ENCODE data around the gene PALM3. TPM values are rescaled to one million over a fixed set of nuclear protein-coding genes. Genes with fewer than 3 reads are reported as not detected.
A peak's percentile ranks its signal among the peaks of the same experiment; 100 is the strongest.
"Not testable (repeated sequence)": the region's sequence is repeated elsewhere in the genome, so short reads cannot be mapped to it uniquely, and the experiment has no call there.

PALM3 gene
- total RNA-seq, 1 donor from 2014 or later, result 0.65 TPM

- no peak for DNase-seq (ENCODE audit: low spot score)
- Mint-ChIP-seq H3K4me1 (ENCODE audit: low read depth) (peaks cover 7% of the 10 kb centered on the region), H3K36me3 (ENCODE audit: low read depth) (peaks cover 41% of the 10 kb centered on the region), H3K4me3 (no peak overlapping the region), H3K27ac (no peak overlapping the region), H3K9me3 (peaks cover 4% of the 10 kb centered on the region), H3K27me3 (ENCODE audit: insufficient read depth) (peaks cover 9% of the 10 kb centered on the region)
- intact Hi-C loops (cut with micrococcal nuclease), result no loop called here
These were observed 9.9 kb downstream of the PALM3 start for GRCh38 chr19:14051980-14052379.

- H3K27ac Mint-ChIP-seq; H3K27me3 Mint-ChIP-seq (ENCODE audit: insufficient read depth); H3K4me3 Mint-ChIP-seq; H3K9me3 Mint-ChIP-seq; H3K4me1 Mint-ChIP-seq (ENCODE audit: low read depth); intact Hi-C loops (cut with micrococcal nuclease); DNase-seq (ENCODE audit: low spot score): not testable (repeated sequence)
- H3K36me3 Mint-ChIP-seq (ENCODE audit: low read depth), result peaks cover 47% of the 10 kb centered on the region
These were observed 10.9 kb downstream of the PALM3 start for GRCh38 chr19:14050961-14051360.

GRCh38 chr19:14050512-14050911 lies 11.4 kb downstream of the PALM3 start:
- peaks cover 7% of the 10 kb centered on the region for H3K4me1 Mint-ChIP-seq (ENCODE audit: low read depth)
- peaks cover 4% of the 10 kb centered on the region for H3K9me3 Mint-ChIP-seq
- H3K4me3 Mint-ChIP-seq, result no peak overlapping the region
- intact Hi-C loops (cut with micrococcal nuclease), result no loop called here
- H3K27ac Mint-ChIP-seq, result no peak overlapping the region
- peaks cover 51% of the 10 kb centered on the region for H3K36me3 Mint-ChIP-seq (ENCODE audit: low read depth)
- H3K27me3 Mint-ChIP-seq (ENCODE audit: insufficient read depth), result peaks cover 7% of the 10 kb centered on the region
- DNase-seq (ENCODE audit: low spot score), result no peak

GRCh38 chr19:14048443-14049153 lies 13.3 kb downstream of the PALM3 start:
- intact Hi-C loops (cut with micrococcal nuclease), result loop anchor here (1.0 to 5.0 kb wide), 2 partner anchors 81 to 168 kb away; no protein-coding TSS in a partner anchor
- H3K27me3 Mint-ChIP-seq (ENCODE audit: insufficient read depth), result no peaks in the 10 kb centered on the region
- H3K9me3 Mint-ChIP-seq, result peaks cover 4% of the 10 kb centered on the region
- no peak overlapping the region for H3K4me3 Mint-ChIP-seq
- peaks cover 7% of the 10 kb centered on the region for H3K4me1 Mint-ChIP-seq (ENCODE audit: low read depth)
- no peak overlapping the region for H3K27ac Mint-ChIP-seq
- H3K36me3 Mint-ChIP-seq (ENCODE audit: low read depth), result peaks cover 46% of the 10 kb centered on the region
- peak; percentile 60 for DNase-seq (ENCODE audit: low spot score)

GRCh38 chr19:14047866-14048265 lies 14.0 kb downstream of the PALM3 start:
- intact Hi-C loops (cut with micrococcal nuclease), result loop anchor here (1.0 to 5.0 kb wide), 2 partner anchors 81 to 168 kb away; no protein-coding TSS in a partner anchor
- not testable (repeated sequence) for H3K9me3 Mint-ChIP-seq; H3K27ac Mint-ChIP-seq; H3K27me3 Mint-ChIP-seq (ENCODE audit: insufficient read depth); DNase-seq (ENCODE audit: low spot score); H3K4me3 Mint-ChIP-seq
- peaks cover 47% of the 10 kb centered on the region for H3K36me3 Mint-ChIP-seq (ENCODE audit: low read depth)
- peaks cover 10% of the 10 kb centered on the region for H3K4me1 Mint-ChIP-seq (ENCODE audit: low read depth)

- not testable (repeated sequence) for H3K9me3 Mint-ChIP-seq; H3K27me3 Mint-ChIP-seq (ENCODE audit: insufficient read depth); H3K4me3 Mint-ChIP-seq
- intact Hi-C loops (cut with micrococcal nuclease), result loop anchor here (1.0 kb wide), 1 partner anchor 163 kb away; no protein-coding TSS in a partner anchor
- peak overlapping the region; percentile 70 for H3K27ac Mint-ChIP-seq
- peaks cover 11% of the 10 kb centered on the region for H3K4me1 Mint-ChIP-seq (ENCODE audit: low read depth)
- peak; percentile 19 for DNase-seq (ENCODE audit: low spot score)
- H3K36me3 Mint-ChIP-seq (ENCODE audit: low read depth), result peaks cover 43% of the 10 kb centered on the region
These were observed 18.9 kb downstream of the PALM3 start for GRCh38 chr19:14042659-14043608.

- peaks cover 11% of the 10 kb centered on the region for H3K4me1 Mint-ChIP-seq (ENCODE audit: low read depth)
- peaks cover 44% of the 10 kb centered on the region for H3K36me3 Mint-ChIP-seq (ENCODE audit: low read depth)
- H3K4me3 Mint-ChIP-seq, result no peak overlapping the region
- DNase-seq (ENCODE audit: low spot score), result no peak
- H3K9me3 Mint-ChIP-seq, result no peaks in the 10 kb centered on the region
- H3K27ac Mint-ChIP-seq, result no peak overlapping the region
- intact Hi-C loops (cut with micrococcal nuclease), result no loop called here
- H3K27me3 Mint-ChIP-seq (ENCODE audit: insufficient read depth), result no peaks in the 10 kb centered on the region
These were observed 22.7 kb downstream of the PALM3 start for GRCh38 chr19:14039181-14039580.

- Mint-ChIP-seq H3K27ac (no peak overlapping the region), H3K27me3 (ENCODE audit: insufficient read depth) (no peaks in the 10 kb centered on the region), H3K9me3 (no peaks in the 10 kb centered on the region), H3K36me3 (ENCODE audit: low read depth) (peaks cover 40% of the 10 kb centered on the region), H3K4me3 (no peak overlapping the region), H3K4me1 (ENCODE audit: low read depth) (peaks cover 12% of the 10 kb centered on the region)
- no peak for DNase-seq (ENCODE audit: low spot score)
- intact Hi-C loops (cut with micrococcal nuclease), result no loop called here
These were observed 26.2 kb downstream of the PALM3 start for GRCh38 chr19:14035706-14036105.

- H3K27me3 Mint-ChIP-seq (ENCODE audit: insufficient read depth); H3K27ac Mint-ChIP-seq; H3K9me3 Mint-ChIP-seq; intact Hi-C loops (cut with micrococcal nuclease); H3K4me3 Mint-ChIP-seq; DNase-seq (ENCODE audit: low spot score): not testable (repeated sequence)
- Mint-ChIP-seq H3K36me3 (ENCODE audit: low read depth) (peaks cover 39% of the 10 kb centered on the region), H3K4me1 (ENCODE audit: low read depth) (peaks cover 13% of the 10 kb centered on the region)
These were observed 26.7 kb downstream of the PALM3 start for GRCh38 chr19:14035159-14035558.

GRCh38 chr19:14033946-14034345 lies 27.9 kb downstream of the PALM3 start:
- intact Hi-C loops (cut with micrococcal nuclease), result loop anchor here (2.0 kb wide), 1 partner anchor 39 kb away; the partner anchor contains the start of gene MISP3
- Mint-ChIP-seq H3K4me1 (ENCODE audit: low read depth) (peaks cover 13% of the 10 kb centered on the region), H3K27me3 (ENCODE audit: insufficient read depth) (no peaks in the 10 kb centered on the region), H3K4me3 (peak overlapping the region; percentile 9), H3K36me3 (ENCODE audit: low read depth) (peaks cover 27% of the 10 kb centered on the region), H3K9me3 (no peaks in the 10 kb centered on the region), H3K27ac (peak overlapping the region; percentile 3)
- DNase-seq (ENCODE audit: low spot score), result no peak

GRCh38 chr19:14031719-14032480 lies 30.0 kb downstream of the PALM3 start, which contains the start of gene IL27RA:
TSS of gene IL27RA (plus strand) at chr19:14031762. CDS start at chr19:14031873, 111 bp downstream.
- Mint-ChIP-seq H3K27ac (peak within 1 kb of the TSS; percentile 96), H3K27me3 (ENCODE audit: insufficient read depth) (peaks cover 3% of the 10 kb centered on the region), H3K36me3 (ENCODE audit: low read depth) (peaks cover 15% of the 10 kb centered on the region), H3K4me1 (ENCODE audit: low read depth) (peaks cover 13% of the 10 kb centered on the region), H3K9me3 (no peaks in the 10 kb centered on the region), H3K4me3 (peak within 1 kb of the TSS; percentile 95)
- intact Hi-C loops (cut with micrococcal nuclease), result loop anchor here (1.0 to 2.0 kb wide), 6 partner anchors 26 to 152 kb away; partner anchors contain the start of genes BRME1, CC2D1A, DCAF15 and MISP3
- DNase-seq (ENCODE audit: low spot score), result peak; percentile 78

- no peak for DNase-seq (ENCODE audit: low spot score)
- Mint-ChIP-seq H3K27me3 (ENCODE audit: insufficient read depth) (peaks cover 3% of the 10 kb centered on the region), H3K27ac (peak overlapping the region; percentile 81), H3K4me1 (ENCODE audit: low read depth) (peaks cover 13% of the 10 kb centered on the region), H3K4me3 (peak overlapping the region; percentile 95), H3K36me3 (ENCODE audit: low read depth) (peaks cover 11% of the 10 kb centered on the region), H3K9me3 (no peaks in the 10 kb centered on the region)
- intact Hi-C loops (cut with micrococcal nuclease), result no loop called here
These were observed 30.7 kb downstream of the PALM3 start for GRCh38 chr19:14030997-14031718.
